KMS-11 (cell line): ENCODE measurements around the gene AARS2.

ENCODE experiments used
- H2AFZ ChIP-seq: fragments of 200-600 bp; sonication (generic); 2 replicates; pipeline ENCODE4 v1.6.1; 2016; ENCODE audit warnings: antibody characterized with exemption, mixed run types, low read depth
- H3K27ac ChIP-seq: fragments of 200-600 bp; sonication (generic); 2 replicates; pipeline ENCODE4 v1.6.1; 2016; ENCODE audit warnings: mild to moderate bottlenecking, mixed run types
- H3K27me3 ChIP-seq: fragments of 200-600 bp; sonication (generic); 2 replicates; pipeline ENCODE4 v1.6.1; 2017; ENCODE audit warnings: mild to moderate bottlenecking, low read depth, mixed run types, moderate library complexity; ENCODE audit not compliant: insufficient read depth
- H3K36me3 ChIP-seq: fragments of 200-600 bp; sonication (generic); 2 replicates; pipeline ENCODE4 v1.6.1; 2017; ENCODE audit warnings: mild to moderate bottlenecking, mixed run types; ENCODE audit not compliant: insufficient read depth
- H3K4me1 ChIP-seq: fragments of 200-600 bp; sonication (generic); 2 replicates; pipeline ENCODE4 v1.6.1; 2016; ENCODE audit warnings: mild to moderate bottlenecking, low read depth, mixed run types; ENCODE audit not compliant: poor library complexity, severe bottlenecking
- H3K4me2 ChIP-seq: fragments of 200-600 bp; sonication (generic); 2 replicates; pipeline ENCODE4 v1.7.0; 2016; ENCODE audit warnings: mild to moderate bottlenecking, mixed run types
- H3K4me3 ChIP-seq: fragments of 200-600 bp; sonication (generic); IDR thresholded peaks from 2 replicates; pipeline ENCODE4 v1.6.1; 2017; ENCODE audit warnings: low read depth, low read length, mixed read lengths; ENCODE audit not compliant: insufficient read depth
- H3K79me2 ChIP-seq: fragments of 200-600 bp; sonication (generic); 2 replicates; pipeline ENCODE4 v1.6.1; 2016; ENCODE audit warnings: low read depth, mixed run types; ENCODE audit not compliant: insufficient read depth
- H3K9ac ChIP-seq: fragments of 200-600 bp; sonication (generic); 2 replicates; pipeline ENCODE4 v1.6.1; 2016; ENCODE audit warnings: mild to moderate bottlenecking, mixed run types
- H4K20me1 ChIP-seq: fragments of 200-600 bp; sonication (generic); 2 replicates; pipeline ENCODE4 v1.6.1; 2016; ENCODE audit warnings: mild to moderate bottlenecking, mixed run types; ENCODE audit not compliant: insufficient read depth
- CTCF ChIP-seq: fragments of 200-600 bp; sonication (generic); conservative IDR thresholded peaks from 2 replicates; pipeline ENCODE4 v1.6.1; 2017; ENCODE audit warnings: low read depth, mild to moderate bottlenecking, antibody characterized with exemption, low read length, moderate library complexity, mixed read lengths

Gene AARS2

GRCh38 chr6:44312901-44313788 is at the start of gene AARS2:
Gene AARS2 (minus strand): TSS chr6:44313347. CDS start chr6:44313323, 24 bp downstream.
- H4K20me1 ChIP-seq: no peaks in the 10 kb centered on the region
- peak within 1 kb of the TSS; percentile 56 for H3K4me3 ChIP-seq
- H2AFZ ChIP-seq: peak within 1 kb of the TSS; percentile 87
- TF ChIP-seq CTCF: peak; percentile 91
- no peaks in the 10 kb centered on the region for H3K27me3 ChIP-seq
- H3K4me2 ChIP-seq: peak within 1 kb of the TSS; percentile 98
- H3K36me3 ChIP-seq: peaks cover 5% of the 10 kb centered on the region; the same call in 1 of the 2 replicates
- H3K27ac ChIP-seq: peak within 1 kb of the TSS; percentile 81
- peaks cover 6% of the 10 kb centered on the region for H3K4me1 ChIP-seq
- H3K9ac ChIP-seq: peak within 1 kb of the TSS; percentile 91
- peaks cover 13% of the 10 kb centered on the region; the same call in 1 of the 2 replicates for H3K79me2 ChIP-seq

GRCh38 chr6:44361947-44362346 is 48.8 kb upstream of the AARS2 start:
- no peak overlapping the region for H3K4me2 ChIP-seq
- no peak overlapping the region for H3K4me3 ChIP-seq
- H3K4me1 ChIP-seq: no peaks in the 10 kb centered on the region
- TF ChIP-seq CTCF: no peak
- H3K36me3 ChIP-seq: no peaks in the 10 kb centered on the region
- no peaks in the 10 kb centered on the region for H3K27me3 ChIP-seq
- H3K79me2 ChIP-seq: no peaks in the 10 kb centered on the region
- no peak overlapping the region for H2AFZ ChIP-seq
- H3K27ac ChIP-seq: no peak overlapping the region
- H4K20me1 ChIP-seq: no peaks in the 10 kb centered on the region
- no peak overlapping the region for H3K9ac ChIP-seq

- Histone ChIP-seq H3K36me3 (no peaks in the 10 kb centered on the region), H3K4me2 (no peak overlapping the region), H3K9ac (no peak overlapping the region), H3K27me3 (no peaks in the 10 kb centered on the region), H2AFZ (no peak overlapping the region), H3K4me3 (no peak overlapping the region), H3K4me1 (no peaks in the 10 kb centered on the region), H3K27ac (no peak overlapping the region), H4K20me1 (no peaks in the 10 kb centered on the region), H3K79me2 (no peaks in the 10 kb centered on the region)
- no peak for TF ChIP-seq CTCF
Measured at GRCh38 chr6:44359973-44360372, 46.8 kb upstream of the AARS2 start.

- Histone ChIP-seq H3K4me2 (no peak overlapping the region), H3K79me2 (no peaks in the 10 kb centered on the region), H3K9ac (no peak overlapping the region), H3K27ac (no peak overlapping the region), H4K20me1 (no peaks in the 10 kb centered on the region), H2AFZ (no peak overlapping the region), H3K36me3 (no peaks in the 10 kb centered on the region), H3K27me3 (no peaks in the 10 kb centered on the region), H3K4me1 (no peaks in the 10 kb centered on the region), H3K4me3 (no peak overlapping the region)
- no peak for TF ChIP-seq CTCF
Measured at GRCh38 chr6:44356487-44356886, 43.3 kb upstream of the AARS2 start.
